K562 (cell line): Measurements from ENCODE around the gene MND1. TPM values are rescaled to one million over a fixed set of nuclear protein-coding genes. Genes with fewer than 3 reads are reported as not detected.
A peak's percentile ranks its signal among the peaks of the same experiment; 100 is the strongest.

Experiments
- CBFA2T2 ChIP-seq: fragments of 450-650 bp; conservative IDR thresholded peaks from 2 replicates; pipeline ENCODE4 v1.6.1; 2017; ENCODE audit warnings: mild to moderate bottlenecking
- DPF2 ChIP-seq: fragments of 450-650 bp; IDR thresholded peaks from 2 replicates; pipeline ENCODE4 v1.6.1; 2016
- GATAD2B ChIP-seq: fragments of 450-650 bp; IDR thresholded peaks from 2 replicates; pipeline ENCODE4 v1.6.1; 2017; ENCODE audit warnings: mild to moderate bottlenecking, borderline replicate concordance
- ILK ChIP-seq: fragments of 450-650 bp; IDR thresholded peaks from 2 replicates; pipeline ENCODE4 v1.6.1; 2016; ENCODE audit warnings: missing genetic modification characterization, low read depth, mild to moderate bottlenecking, missing compliant biosample characterization, moderate library complexity, borderline replicate concordance
- MAFF ChIP-seq: IDR thresholded peaks from 2 replicates; pipeline ENCODE4 v1.6.1; 2012; ENCODE audit warnings: low read length, improper control_type of control experiment
- MAZ ChIP-seq, 2 experiments: fragments of 450-650 bp in 1 of 2; sonication (generic) in 1 of 2; formaldehyde crosslinking; IDR thresholded peaks in 1 of 2; conservative IDR thresholded peaks in 1 of 2; 2 replicates each; pipeline versions ENCODE4 v1.4.0 to v1.5.0; 2020; ENCODE audit warnings: mild to moderate bottlenecking in 1 of 2, missing genetic modification reagents in 1 of 2
- RB1 ChIP-seq: fragments of 450-650 bp; IDR thresholded peaks from 2 replicates; pipeline ENCODE4 v1.6.1; 2017; ENCODE audit warnings: low read depth, mild to moderate bottlenecking
- RCOR1 ChIP-seq, 2 experiments: IDR thresholded peaks; 2 replicates each; pipeline ENCODE4 v1.6.1; 2012; ENCODE audit warnings: low read depth in 2 of 2, low read length in 2 of 2, borderline replicate concordance in 1 of 2, improper control_type of control experiment in 1 of 2
- SNRNP70 ChIP-seq: fragments of 200-400 bp; formaldehyde crosslinking; optimal IDR thresholded peaks from 2 replicates; pipeline ENCODE3; 2017; ENCODE audit warnings: low read depth, low read length
- TCF3 ChIP-seq: sonication (generic); formaldehyde crosslinking; IDR thresholded peaks from 2 replicates; pipeline ENCODE4 v1.4.0; 2020; ENCODE audit warnings: mild to moderate bottlenecking, missing genetic modification reagents
- TEAD4 ChIP-seq, 2 experiments: sonication (generic) in 1 of 2; formaldehyde crosslinking in 1 of 2; IDR thresholded peaks; 2 replicates each; pipeline versions ENCODE4 v1.6.1 to v1.8.0; 2012 to 2022; ENCODE audit warnings: borderline replicate concordance in 1 of 2, inconsistent platforms in 1 of 2, low read length in 1 of 2, mild to moderate bottlenecking in 1 of 2, missing genetic modification reagents in 1 of 2
- ZFX ChIP-seq: sonication (generic); formaldehyde crosslinking; IDR thresholded peaks from 2 replicates; pipeline ENCODE4 v1.8.0; 2022; ENCODE audit warnings: mild to moderate bottlenecking, missing genetic modification reagents, moderate library complexity
- ZNF146 ChIP-seq: IDR thresholded peaks from one replicate; pipeline ENCODE4 v1.6.1; 2018; ENCODE audit warnings: missing compliant biosample characterization; ENCODE audit not compliant: unreplicated experiment
- ZNF589 ChIP-seq: fragments of 200-800 bp; sonication (Bioruptor generic); IDR thresholded peaks from 2 replicates; pipeline ENCODE4 v1.6.1; 2016; ENCODE audit warnings: low read depth, missing genetic modification characterization, missing compliant biosample characterization
- polyA plus RNA-seq, 8 experiments: library from polyadenylated mRNA; depleted of rRNA in 4 of 8; stranded (reverse) in 5 of 8; unstranded in 3 of 8; fragments of >200 nt; fragmentation: Nextera tagmentation in 2 of 8; fragmentation: Illumina TruSeq in 1 of 8; extraction: Ambion mirVana in 2 of 8; extraction: Trizol in 1 of 8; gene quantifications; 2 replicates each; pipeline versions ENCODE4 v1.2.1 to v1.2.3, GENCODE V29; 2011 to 2014; ENCODE audit warnings: inconsistent platforms in 1 of 8, missing spikeins in 1 of 8
- total RNA-seq, 7 experiments: library from RNA; depleted of rRNA in 6 of 7; stranded (reverse); fragments of >200 nt in 6 of 7; fragmentation: Illumina TruSeq in 2 of 7; extraction: Trizol in 2 of 7; gene quantifications; 2 replicates each; pipeline versions ENCODE4 v1.2.1 to v1.2.3, GENCODE V29; 2011 to 2021; ENCODE audit warnings: low replicate concordance in 1 of 7
- TF ChIP-seq, protein P1 (sequence below): fragments of 450-650 bp; conservative IDR thresholded peaks from 2 replicates; pipeline ENCODE4 v1.6.1; 2016; ENCODE audit warnings: missing genetic modification characterization, low read depth, mild to moderate bottlenecking, control low read depth, missing compliant biosample characterization
- TF ChIP-seq, protein P2 (sequence below): sonication (generic); formaldehyde crosslinking; IDR thresholded peaks from 2 replicates; pipeline ENCODE4 v1.8.1; 2023; ENCODE audit warnings: mild to moderate bottlenecking, missing genetic modification reagents
- TF ChIP-seq, protein P3 (sequence below): sonication (generic); IDR thresholded peaks from 2 replicates; pipeline ENCODE4 v1.6.1; 2016
- TF ChIP-seq, protein P4 (sequence below), 3 experiments: IDR thresholded peaks in 2 of 3; conservative IDR thresholded peaks in 1 of 3; 2 replicates each; pipeline ENCODE4 v1.5.1; 2011 to 2012; ENCODE audit warnings: low read length in 3 of 3, mild to moderate bottlenecking in 3 of 3, control low read depth in 2 of 3, improper control_type of control experiment in 1 of 3, inconsistent platforms in 1 of 3, low read depth in 1 of 3, mixed read lengths in 1 of 3, moderate library complexity in 1 of 3; ENCODE audit not compliant: insufficient read depth in 2 of 3
- TF ChIP-seq, protein P5 (sequence below), 2 experiments: IDR thresholded peaks in 1 of 2; conservative IDR thresholded peaks in 1 of 2; 2 replicates each; pipeline ENCODE4 v1.6.1; 2016; ENCODE audit warnings: low read depth in 2 of 2, mild to moderate bottlenecking in 1 of 2, missing compliant biosample characterization in 1 of 2, missing genetic modification characterization in 1 of 2, moderate library complexity in 1 of 2

Gene MND1
- total and polyA plus RNA-seq, 9 of the 15 experiments (the other 6 are each of a cell fraction or from before 2014, with no cell fraction given): 35.3 to 94.1 (median 59.9) TPM

DNA sequence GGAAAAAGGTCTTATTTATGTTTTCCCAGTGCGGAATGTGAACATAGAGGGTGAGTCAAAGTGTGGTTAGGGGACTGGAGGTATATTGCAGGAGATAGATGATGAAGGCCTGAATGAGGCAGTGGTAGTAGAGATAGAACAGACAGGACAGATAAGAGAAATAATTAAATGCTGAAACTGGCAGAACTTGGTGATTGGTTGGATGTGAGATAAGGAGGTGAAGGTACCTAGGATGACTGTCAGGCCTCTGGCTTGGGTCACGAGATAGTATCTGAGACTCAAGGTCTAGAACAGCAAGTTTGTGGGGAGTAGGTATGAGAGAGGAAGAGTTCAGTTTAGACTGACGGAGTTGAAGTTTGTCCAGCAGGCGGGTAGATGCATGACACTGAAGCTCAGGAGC is 3.5 kb downstream of the MND1 start (continued):
- TF ChIP-seq RB1 (no peak), ZNF146 (CRISPR knock-in tag) (no peak), MAFF (no peak), SNRNP70 (no peak), MAZ (CRISPR knock-in tag; conservative IDR thresholded peaks at IDR 0.05 in 1 of 2, IDR thresholded peaks at IDR 0.05 in 1 of 2) (no peak; a peak in 1 of 4 replicates), CBFA2T2 (peak; percentile 64), ZNF589 (CRISPR knock-in tag) (no peak), TCF3 (CRISPR knock-in tag) (peak; percentile 44; the same call in 1 of the 2 replicates), GATAD2B (peak; percentile 41; the same call in 1 of the 2 replicates), ILK (tag) (no peak), ZFX (CRISPR knock-in tag) (peak; percentile 41; the same call in 1 of the 2 replicates), TEAD4 (IDR thresholded peaks at IDR 0.05; ENCODE audit: low read length) (peak; percentile 69; the same call in 1 of the 2 replicates), TEAD4 (CRISPR knock-in tag; IDR thresholded peaks at IDR 0.05; ENCODE audit: borderline replicate concordance) (no peak), DPF2 (peak; percentile 78), RCOR1 (IDR thresholded peaks at IDR 0.05; ENCODE audit: borderline replicate concordance in 1 of 2, low read depth in 2 of 2, low read length in 2 of 2) (0 out of 4 replicates have a peak, but pooled peaks of 1 of the 2 experiments have one; percentile 11)
- TF ChIP-seq, protein P1, sequence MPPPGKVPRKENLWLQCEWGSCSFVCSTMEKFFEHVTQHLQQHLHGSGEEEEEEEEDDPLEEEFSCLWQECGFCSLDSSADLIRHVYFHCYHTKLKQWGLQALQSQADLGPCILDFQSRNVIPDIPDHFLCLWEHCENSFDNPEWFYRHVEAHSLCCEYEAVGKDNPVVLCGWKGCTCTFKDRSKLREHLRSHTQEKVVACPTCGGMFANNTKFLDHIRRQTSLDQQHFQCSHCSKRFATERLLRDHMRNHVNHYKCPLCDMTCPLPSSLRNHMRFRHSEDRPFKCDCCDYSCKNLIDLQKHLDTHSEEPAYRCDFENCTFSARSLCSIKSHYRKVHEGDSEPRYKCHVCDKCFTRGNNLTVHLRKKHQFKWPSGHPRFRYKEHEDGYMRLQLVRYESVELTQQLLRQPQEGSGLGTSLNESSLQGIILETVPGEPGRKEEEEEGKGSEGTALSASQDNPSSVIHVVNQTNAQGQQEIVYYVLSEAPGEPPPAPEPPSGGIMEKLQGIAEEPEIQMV (tag): no peak
- TF ChIP-seq, protein P2, sequence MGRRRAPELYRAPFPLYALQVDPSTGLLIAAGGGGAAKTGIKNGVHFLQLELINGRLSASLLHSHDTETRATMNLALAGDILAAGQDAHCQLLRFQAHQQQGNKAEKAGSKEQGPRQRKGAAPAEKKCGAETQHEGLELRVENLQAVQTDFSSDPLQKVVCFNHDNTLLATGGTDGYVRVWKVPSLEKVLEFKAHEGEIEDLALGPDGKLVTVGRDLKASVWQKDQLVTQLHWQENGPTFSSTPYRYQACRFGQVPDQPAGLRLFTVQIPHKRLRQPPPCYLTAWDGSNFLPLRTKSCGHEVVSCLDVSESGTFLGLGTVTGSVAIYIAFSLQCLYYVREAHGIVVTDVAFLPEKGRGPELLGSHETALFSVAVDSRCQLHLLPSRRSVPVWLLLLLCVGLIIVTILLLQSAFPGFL (CRISPR knock-in tag): no peak
- TF ChIP-seq, protein P3, sequence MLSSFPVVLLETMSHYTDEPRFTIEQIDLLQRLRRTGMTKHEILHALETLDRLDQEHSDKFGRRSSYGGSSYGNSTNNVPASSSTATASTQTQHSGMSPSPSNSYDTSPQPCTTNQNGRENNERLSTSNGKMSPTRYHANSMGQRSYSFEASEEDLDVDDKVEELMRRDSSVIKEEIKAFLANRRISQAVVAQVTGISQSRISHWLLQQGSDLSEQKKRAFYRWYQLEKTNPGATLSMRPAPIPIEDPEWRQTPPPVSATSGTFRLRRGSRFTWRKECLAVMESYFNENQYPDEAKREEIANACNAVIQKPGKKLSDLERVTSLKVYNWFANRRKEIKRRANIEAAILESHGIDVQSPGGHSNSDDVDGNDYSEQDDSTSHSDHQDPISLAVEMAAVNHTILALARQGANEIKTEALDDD: 0 out of 2 replicates have a peak, but pooled peaks have one; percentile 33
- TF ChIP-seq, protein P4, sequence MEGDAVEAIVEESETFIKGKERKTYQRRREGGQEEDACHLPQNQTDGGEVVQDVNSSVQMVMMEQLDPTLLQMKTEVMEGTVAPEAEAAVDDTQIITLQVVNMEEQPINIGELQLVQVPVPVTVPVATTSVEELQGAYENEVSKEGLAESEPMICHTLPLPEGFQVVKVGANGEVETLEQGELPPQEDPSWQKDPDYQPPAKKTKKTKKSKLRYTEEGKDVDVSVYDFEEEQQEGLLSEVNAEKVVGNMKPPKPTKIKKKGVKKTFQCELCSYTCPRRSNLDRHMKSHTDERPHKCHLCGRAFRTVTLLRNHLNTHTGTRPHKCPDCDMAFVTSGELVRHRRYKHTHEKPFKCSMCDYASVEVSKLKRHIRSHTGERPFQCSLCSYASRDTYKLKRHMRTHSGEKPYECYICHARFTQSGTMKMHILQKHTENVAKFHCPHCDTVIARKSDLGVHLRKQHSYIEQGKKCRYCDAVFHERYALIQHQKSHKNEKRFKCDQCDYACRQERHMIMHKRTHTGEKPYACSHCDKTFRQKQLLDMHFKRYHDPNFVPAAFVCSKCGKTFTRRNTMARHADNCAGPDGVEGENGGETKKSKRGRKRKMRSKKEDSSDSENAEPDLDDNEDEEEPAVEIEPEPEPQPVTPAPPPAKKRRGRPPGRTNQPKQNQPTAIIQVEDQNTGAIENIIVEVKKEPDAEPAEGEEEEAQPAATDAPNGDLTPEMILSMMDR (IDR thresholded peaks at IDR 0.05 in 2 of 3, conservative IDR thresholded peaks at IDR 0.05 in 1 of 3; ENCODE audit: insufficient read depth in 2 of 3, low read depth in 1 of 3, low read length in 3 of 3): peak in 1 of 3 experiments; percentile 14; a peak in 1 of 6 replicates
- TF ChIP-seq, protein P5, sequence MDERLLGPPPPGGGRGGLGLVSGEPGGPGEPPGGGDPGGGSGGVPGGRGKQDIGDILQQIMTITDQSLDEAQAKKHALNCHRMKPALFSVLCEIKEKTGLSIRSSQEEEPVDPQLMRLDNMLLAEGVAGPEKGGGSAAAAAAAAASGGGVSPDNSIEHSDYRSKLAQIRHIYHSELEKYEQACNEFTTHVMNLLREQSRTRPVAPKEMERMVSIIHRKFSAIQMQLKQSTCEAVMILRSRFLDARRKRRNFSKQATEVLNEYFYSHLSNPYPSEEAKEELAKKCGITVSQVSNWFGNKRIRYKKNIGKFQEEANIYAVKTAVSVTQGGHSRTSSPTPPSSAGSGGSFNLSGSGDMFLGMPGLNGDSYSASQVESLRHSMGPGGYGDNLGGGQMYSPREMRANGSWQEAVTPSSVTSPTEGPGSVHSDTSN (CRISPR knock-in tag; IDR thresholded peaks at IDR 0.05; ENCODE audit: low read depth): no peak
- TF ChIP-seq, protein P5 (tag; conservative IDR thresholded peaks at IDR 0.05; ENCODE audit: low read depth): peak; percentile 40; the same call in 1 of the 2 replicates
